Mesothelial cell of epicardium (in vitro differentiated cells): ENCODE results near the gene TGDS. TPM values are rescaled to one million over a fixed set of nuclear protein-coding genes. Genes with fewer than 3 reads are reported as not detected.

Experiments
- DNase-seq, 2 experiments: peaks; one replicate each; pipeline ENCODE4 v3.0.0; 2021; ENCODE audit warnings: low spot score in 2 of 2; ENCODE audit not compliant: unreplicated experiment in 2 of 2
- H3K27ac Mint-ChIP-seq: 2 replicates; pipeline ENCODE4 v1.8.0; 2021; ENCODE audit warnings: mixed read lengths
- H3K27me3 Mint-ChIP-seq: 2 replicates; pipeline ENCODE4 v1.8.0; 2021; ENCODE audit warnings: low read depth, mixed read lengths
- H3K36me3 Mint-ChIP-seq: 2 replicates; pipeline ENCODE4 v1.8.0; 2021; ENCODE audit warnings: mixed read lengths
- H3K4me1 Mint-ChIP-seq: 2 replicates; pipeline ENCODE4 v1.8.0; 2021; ENCODE audit warnings: mixed read lengths
- H3K4me3 Mint-ChIP-seq: 2 replicates; pipeline ENCODE4 v1.8.0; 2021; ENCODE audit warnings: mild to moderate bottlenecking, moderate library complexity, mixed read lengths
- H3K9me3 Mint-ChIP-seq: 2 replicates; pipeline ENCODE4 v1.8.0; 2021; ENCODE audit warnings: mixed read lengths
- total RNA-seq: library from RNA; stranded (reverse); gene quantifications from 3 replicates; pipeline ENCODE4 v1.2.1, GENCODE V29; 2021
- TF ChIP-seq, protein P1 (sequence below): fragments of 200-600 bp; sonication (generic); IDR thresholded peaks from one replicate; pipeline ENCODE4 v1.5.0; 2021; ENCODE audit warnings: antibody characterized with exemption; ENCODE audit not compliant: unreplicated experiment

TGDS gene
- total RNA-seq, 1 donor from 2014 or later, result 9.1 TPM

DNA sequence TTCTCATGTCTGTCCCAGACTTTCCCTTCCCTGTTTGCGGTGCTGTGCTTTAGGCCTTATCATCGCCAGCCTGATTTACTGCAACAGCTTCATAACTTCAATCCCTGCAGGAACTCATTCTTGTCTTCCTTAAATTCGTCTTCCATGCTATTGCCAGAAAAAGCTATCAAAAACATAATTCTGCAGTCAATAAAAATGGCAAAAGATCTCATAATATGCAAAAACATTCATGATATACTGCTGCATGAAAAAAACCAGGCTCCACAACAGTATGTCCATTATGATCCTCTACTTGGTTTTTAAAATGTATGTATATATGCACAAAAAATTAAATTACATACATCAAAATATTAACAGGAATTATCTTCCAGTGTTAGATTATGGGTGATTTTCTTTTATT lies 28.4 kb downstream of the TGDS start:
- Mint-ChIP-seq H3K36me3 (peaks cover 29% of the 10 kb centered on the region), H3K4me1 (no peaks in the 10 kb centered on the region), H3K4me3 (no peak overlapping the region), H3K9me3 (no peaks in the 10 kb centered on the region), H3K27ac (no peak overlapping the region), H3K27me3 (no peaks in the 10 kb centered on the region)
- TF ChIP-seq, protein P1, sequence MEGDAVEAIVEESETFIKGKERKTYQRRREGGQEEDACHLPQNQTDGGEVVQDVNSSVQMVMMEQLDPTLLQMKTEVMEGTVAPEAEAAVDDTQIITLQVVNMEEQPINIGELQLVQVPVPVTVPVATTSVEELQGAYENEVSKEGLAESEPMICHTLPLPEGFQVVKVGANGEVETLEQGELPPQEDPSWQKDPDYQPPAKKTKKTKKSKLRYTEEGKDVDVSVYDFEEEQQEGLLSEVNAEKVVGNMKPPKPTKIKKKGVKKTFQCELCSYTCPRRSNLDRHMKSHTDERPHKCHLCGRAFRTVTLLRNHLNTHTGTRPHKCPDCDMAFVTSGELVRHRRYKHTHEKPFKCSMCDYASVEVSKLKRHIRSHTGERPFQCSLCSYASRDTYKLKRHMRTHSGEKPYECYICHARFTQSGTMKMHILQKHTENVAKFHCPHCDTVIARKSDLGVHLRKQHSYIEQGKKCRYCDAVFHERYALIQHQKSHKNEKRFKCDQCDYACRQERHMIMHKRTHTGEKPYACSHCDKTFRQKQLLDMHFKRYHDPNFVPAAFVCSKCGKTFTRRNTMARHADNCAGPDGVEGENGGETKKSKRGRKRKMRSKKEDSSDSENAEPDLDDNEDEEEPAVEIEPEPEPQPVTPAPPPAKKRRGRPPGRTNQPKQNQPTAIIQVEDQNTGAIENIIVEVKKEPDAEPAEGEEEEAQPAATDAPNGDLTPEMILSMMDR, result no peak
- no peak for DNase-seq

DNA sequence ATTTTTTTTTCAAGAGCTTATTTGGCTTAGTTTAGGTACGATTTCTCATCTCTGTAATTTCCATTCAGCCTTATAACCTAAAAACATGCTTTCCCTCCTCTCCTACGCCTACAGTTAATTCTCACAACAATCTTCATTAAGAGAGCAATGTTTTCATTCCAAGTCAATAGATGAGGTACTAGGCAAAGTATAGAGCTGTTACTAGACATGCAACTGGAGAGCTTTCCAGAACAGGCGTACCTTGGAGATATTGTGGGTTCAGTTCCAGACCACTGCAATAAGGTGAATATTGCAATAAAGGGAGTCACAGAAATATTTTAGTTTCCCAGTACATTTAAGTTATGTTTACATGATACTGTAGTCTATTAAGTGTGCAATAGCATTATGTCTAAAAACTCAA lies 34.8 kb downstream of the TGDS start:
- peaks cover 7% of the 10 kb centered on the region for H3K36me3 Mint-ChIP-seq
- H3K9me3 Mint-ChIP-seq, result no peaks in the 10 kb centered on the region
- no peak overlapping the region for H3K27ac Mint-ChIP-seq
- DNase-seq, result no peak
- TF ChIP-seq, protein P1, result no peak
- H3K4me3 Mint-ChIP-seq, result no peak overlapping the region
- H3K27me3 Mint-ChIP-seq, result no peaks in the 10 kb centered on the region
- peaks cover 4% of the 10 kb centered on the region for H3K4me1 Mint-ChIP-seq

DNA sequence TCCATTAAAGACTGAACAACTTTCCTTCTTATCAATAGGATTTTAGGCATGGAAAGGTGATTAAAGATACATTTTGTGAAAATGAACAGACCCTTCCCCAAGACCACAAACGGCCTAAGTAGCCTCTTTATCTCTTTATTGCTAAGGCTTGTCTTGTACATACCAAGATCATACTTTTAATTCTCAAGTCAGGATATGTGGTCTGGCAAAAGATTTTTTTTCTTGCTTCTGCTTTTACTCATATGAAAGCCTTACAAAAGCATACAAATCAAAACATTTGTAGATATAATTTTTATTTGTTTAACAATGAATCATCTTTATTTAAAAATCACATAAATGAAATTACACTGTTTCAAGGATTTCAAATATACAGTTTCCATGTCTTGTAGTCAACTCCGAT lies 35.8 kb downstream of the TGDS start:
- TF ChIP-seq, protein P1, result no peak
- Mint-ChIP-seq H3K36me3 (peaks cover 7% of the 10 kb centered on the region), H3K9me3 (no peaks in the 10 kb centered on the region), H3K4me1 (peaks cover 6% of the 10 kb centered on the region), H3K27me3 (no peaks in the 10 kb centered on the region), H3K27ac (no peak overlapping the region), H3K4me3 (no peak overlapping the region)
- no peak for DNase-seq

DNA sequence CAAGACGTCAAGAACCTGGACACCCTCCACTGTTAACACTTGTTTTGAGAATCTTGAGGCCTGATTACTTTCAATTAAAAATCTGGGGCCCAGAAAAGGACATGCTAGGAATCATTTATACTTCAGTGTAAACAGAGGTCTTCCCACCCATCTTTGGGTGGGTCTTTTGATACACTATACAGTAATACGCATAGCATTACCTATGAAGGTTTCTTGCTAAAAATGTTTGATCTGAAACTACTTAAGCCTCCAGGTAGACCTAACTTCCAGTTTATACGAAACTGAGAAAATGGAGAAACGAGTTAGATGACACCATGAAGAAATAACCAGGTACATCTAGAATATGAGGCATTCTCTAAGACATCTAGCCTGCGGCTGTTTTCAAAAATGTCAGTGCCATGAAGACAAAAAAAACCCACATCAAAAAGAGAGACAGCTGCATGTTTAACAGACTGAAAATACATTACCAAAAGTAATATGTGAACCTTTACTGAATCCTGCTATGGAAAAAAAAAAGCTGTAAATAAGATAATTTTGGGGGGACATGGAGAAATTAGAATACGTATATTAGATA lies 36.6 kb downstream of the TGDS start:
- H3K4me1 Mint-ChIP-seq, result peaks cover 6% of the 10 kb centered on the region
- no peak overlapping the region for H3K4me3 Mint-ChIP-seq
- H3K27ac Mint-ChIP-seq, result no peak overlapping the region
- no peak for DNase-seq
- H3K27me3 Mint-ChIP-seq, result no peaks in the 10 kb centered on the region
- H3K9me3 Mint-ChIP-seq, result no peaks in the 10 kb centered on the region
- peaks cover 7% of the 10 kb centered on the region for H3K36me3 Mint-ChIP-seq
- TF ChIP-seq, protein P1, result no peak

DNA sequence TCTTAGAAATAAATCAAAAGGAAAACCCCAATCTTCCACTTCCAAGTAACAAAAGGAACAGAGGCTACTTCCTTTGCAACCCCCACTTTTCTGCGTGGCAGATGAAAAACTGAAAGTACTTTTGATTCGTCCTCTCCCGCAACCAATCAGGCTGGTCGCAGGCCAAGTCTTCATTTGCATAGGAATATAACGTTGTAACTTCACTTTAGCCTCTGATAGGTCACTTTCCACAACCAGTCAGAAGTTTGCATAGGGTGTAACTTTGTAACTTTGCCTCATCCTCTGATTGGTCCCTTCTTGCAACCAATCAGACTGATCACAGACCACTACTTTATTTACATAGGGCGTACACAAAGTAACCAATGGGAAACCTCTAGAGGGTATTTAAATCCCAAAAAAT lies 37.2 kb downstream of the TGDS start:
- no peak for DNase-seq
- no peaks in the 10 kb centered on the region for H3K9me3 Mint-ChIP-seq
- peaks cover 6% of the 10 kb centered on the region for H3K4me1 Mint-ChIP-seq
- no peaks in the 10 kb centered on the region for H3K27me3 Mint-ChIP-seq
- TF ChIP-seq, protein P1, result no peak
- peaks cover 7% of the 10 kb centered on the region for H3K36me3 Mint-ChIP-seq
- no peak overlapping the region for H3K27ac Mint-ChIP-seq
- H3K4me3 Mint-ChIP-seq, result no peak overlapping the region
